Hypothalamus (tissue), 51 donors: ENCODE results near the gene BRAT1.

Experiments used
- DNase-seq, 51 donors: peaks; one replicate each; lab custom pipeline; 2025; lab: John Stamatoyannopoulos, UW

BRAT1 gene

GRCh38 chr7:2517026-2517425 lies 38.3 kb downstream of the BRAT1 start:
- DNase-seq: no peak

GRCh38 chr7:2516194-2516555 lies 39.1 kb downstream of the BRAT1 start:
- no peak for DNase-seq

GRCh38 chr7:2515424-2516193 lies 39.7 kb downstream of the BRAT1 start:
- DNase-seq: no peak

GRCh38 chr7:2514473-2515423 lies 40.6 kb downstream of the BRAT1 start:
- no peak for DNase-seq

- DNase-seq: no peak
Observed at GRCh38 chr7:2513702-2514101, 41.6 kb downstream of the BRAT1 start.

- no peak for DNase-seq
Observed at GRCh38 chr7:2512713-2513112, 42.6 kb downstream of the BRAT1 start.

GRCh38 chr7:2512179-2512661 lies 43.1 kb downstream of the BRAT1 start:
- peak in 7 of 51 donors; percentile 27 to 50 (median 31) for DNase-seq

- DNase-seq: no peak
Observed at GRCh38 chr7:2511769-2512168, 43.6 kb downstream of the BRAT1 start.

GRCh38 chr7:2510909-2511768 lies 44.2 kb downstream of the BRAT1 start:
- no peak for DNase-seq

- DNase-seq: no peak
Observed at GRCh38 chr7:2510130-2510776, 45.1 kb downstream of the BRAT1 start.

GRCh38 chr7:2509298-2509906 lies 45.9 kb downstream of the BRAT1 start:
- no peak for DNase-seq

- DNase-seq: no peak
Observed at GRCh38 chr7:2508327-2509215, 46.8 kb downstream of the BRAT1 start.

GRCh38 chr7:2507917-2508306 lies 47.4 kb downstream of the BRAT1 start:
- DNase-seq: no peak

- no peak for DNase-seq
Observed at GRCh38 chr7:2507208-2507916, 48.0 kb downstream of the BRAT1 start.

- DNase-seq: peak in 2 of 51 donors; percentile 13 to 18
Observed at GRCh38 chr7:2505401-2505800, 49.9 kb downstream of the BRAT1 start.

- no peak for DNase-seq
Observed at GRCh38 chr7:2504889-2505375, 50.4 kb downstream of the BRAT1 start.

- no peak for DNase-seq
Observed at GRCh38 chr7:2504128-2504888, 51.0 kb downstream of the BRAT1 start.
